NOMO-1 (cell line): ENCODE results near the gene HOXA13.

Experiments used
- DNase-seq, 2 experiments: peaks; one replicate each; lab custom pipeline; 2025; ENCODE audit not compliant: unreplicated experiment in 2 of 2; lab: John Stamatoyannopoulos, UW

HOXA13 gene

DNA sequence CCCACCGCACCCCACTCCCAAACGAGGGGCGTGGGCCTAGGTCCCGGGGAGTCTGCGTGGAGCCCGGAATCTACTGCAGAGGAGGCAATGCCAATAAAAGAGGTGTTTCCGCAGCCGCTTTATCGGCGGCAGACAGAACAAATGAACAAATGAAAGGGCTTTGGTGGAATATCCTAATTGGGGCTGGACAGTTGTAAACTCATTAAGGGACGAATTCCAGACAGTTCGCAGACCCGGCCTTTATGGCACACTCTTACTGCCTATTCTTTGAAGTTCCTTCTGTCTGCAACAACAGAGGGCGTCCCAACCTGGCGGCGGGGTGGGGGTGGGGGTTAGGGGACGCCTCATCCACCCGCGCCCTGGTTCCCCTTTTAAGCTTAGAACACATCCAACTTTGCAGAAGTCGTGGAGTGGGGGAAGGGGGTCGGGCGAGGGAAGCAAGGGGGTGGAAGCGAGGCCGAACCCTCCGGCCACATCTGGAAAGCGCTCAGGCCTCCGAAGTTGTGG is 38.6 kb downstream of the HOXA13 start:
- peak; percentile 69 to 89 for DNase-seq

DNA sequence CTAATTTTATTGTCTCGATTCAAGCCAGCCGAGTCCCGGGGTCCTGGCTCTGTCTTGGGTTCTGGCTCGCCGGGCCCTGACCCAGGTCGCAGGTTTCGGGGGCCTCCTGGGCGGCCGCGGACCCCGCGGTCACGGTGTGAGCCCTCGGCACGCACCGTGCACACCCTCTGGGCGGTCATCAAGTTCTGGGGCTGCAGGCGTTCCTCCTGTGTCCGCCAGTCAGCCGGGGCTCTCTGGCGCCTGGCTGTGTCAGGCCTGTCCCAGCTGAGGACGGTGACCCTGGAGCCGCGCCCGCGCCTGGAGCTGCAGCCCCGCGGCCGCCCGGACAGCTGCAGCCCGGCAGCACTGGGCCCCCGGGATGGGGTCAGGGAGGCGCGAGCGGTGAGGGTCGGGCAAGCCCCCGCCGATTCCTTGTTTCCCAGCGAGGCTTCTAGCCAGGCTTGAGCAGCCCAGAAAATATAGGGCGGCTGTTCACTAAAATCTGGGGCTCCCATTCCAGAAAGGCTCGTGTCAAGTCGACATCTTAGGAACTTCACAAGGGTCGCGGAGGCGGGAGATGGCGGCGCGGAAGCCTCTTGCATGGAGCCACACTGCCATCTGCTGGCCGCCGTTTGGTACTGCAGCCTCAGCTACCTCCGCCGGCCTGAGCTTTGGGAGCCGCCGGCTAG is 39.2 kb downstream of the HOXA13 start:
- DNase-seq = peak; percentile 84 to 86

DNA sequence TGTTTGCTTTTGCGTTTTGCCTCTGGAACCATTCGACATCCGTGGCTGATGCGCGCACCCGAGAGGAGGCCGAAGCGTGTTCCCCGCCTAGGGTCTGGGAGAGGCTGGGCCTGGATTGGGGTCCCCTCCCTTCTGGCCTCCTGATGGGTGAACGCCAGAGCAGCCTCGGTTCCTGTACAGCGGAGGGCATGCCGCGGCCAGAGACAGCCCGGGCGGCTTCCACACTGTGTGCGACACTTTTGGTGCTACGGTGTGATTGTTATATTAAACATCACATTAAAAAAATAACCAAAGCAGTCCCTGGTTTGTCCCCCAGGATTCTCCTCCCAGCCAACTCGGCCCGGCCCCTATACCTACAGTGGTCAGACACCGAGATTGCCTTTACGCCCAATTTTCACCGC is 39.7 kb downstream of the HOXA13 start:
- DNase-seq = peak in 1 of 2 experiments; percentile 69

DNA sequence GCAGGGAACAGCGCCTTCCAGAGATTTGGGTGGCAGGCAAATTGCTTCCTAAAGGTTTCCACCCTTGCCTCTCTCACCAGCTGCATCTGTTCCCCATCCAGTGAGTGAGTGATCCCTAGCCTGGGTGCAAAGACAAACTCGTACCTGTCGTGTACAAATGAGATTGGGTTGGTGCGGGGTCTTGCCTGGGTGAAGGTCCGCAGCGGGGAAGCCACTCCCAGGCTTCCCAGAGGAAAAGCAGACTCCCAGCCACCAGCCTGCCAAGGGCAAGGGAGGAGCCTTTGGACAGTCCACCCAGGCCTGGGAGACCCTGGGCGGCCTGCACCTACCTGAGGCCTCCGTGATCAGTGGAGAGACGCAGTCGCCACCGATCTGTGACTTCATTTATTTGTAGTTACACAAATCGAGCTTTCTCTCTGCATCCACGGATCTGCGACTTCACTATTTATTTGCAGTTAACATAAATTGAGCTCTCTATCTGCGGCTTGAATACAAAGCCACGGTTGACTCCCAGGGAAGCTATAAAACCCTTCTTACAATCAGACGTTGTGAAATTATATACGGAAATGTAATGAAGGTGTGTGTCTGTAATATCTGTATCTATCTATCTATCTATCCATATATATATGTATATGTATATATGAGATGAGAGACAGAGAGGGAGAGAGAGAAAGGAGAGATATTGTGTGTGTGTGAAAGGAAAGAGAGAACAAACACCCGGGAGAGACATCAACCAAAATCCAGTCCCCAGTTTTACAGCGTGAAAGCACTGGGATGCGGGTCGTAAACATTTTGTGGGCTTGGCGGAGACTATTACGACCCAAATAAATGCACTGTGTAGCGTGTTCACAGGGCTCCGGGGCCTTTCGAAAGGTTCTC is 40.4 kb downstream of the HOXA13 start:
- peak in 1 of 2 experiments; percentile 69 for DNase-seq

DNA sequence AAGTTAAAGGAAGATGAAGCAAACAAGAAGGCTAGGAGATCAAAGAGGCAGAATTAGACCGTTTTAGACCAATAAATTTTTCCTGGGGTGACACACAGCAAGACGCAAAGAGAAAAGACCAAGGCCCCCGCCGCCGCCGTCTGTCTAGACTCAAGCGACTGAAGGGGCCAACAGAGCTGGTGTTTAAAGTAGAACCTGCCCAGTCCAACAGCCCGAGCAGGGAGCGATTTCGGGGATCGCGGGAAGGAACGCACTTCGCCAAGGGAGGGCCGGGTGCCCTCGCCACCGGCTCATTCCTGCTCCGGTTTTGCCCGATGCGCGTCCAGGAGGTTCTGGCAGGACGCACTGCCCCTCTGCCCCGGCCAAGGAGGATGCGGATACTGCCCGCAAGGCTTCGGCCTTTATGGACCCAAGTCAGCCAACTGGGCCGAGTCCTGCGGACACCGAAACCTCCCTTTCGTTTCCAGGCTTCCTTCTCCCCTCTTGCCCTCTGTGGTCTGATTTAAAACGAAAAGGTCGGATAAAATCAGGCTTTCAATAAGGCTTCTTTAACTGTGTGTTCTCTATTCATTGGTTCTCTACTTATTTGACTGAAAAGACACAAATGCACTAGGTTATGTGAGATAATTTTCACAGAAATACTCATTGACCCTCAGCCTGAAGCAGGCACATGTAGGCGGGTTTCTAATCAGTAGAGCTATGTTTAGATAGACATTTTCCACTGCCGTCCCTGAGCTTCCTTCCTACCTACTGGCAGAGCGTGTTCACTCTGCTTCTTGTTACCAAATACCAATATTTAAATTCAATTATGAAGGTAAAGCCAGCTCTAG is 41.2 kb downstream of the HOXA13 start:
- peak in 1 of 2 experiments; percentile 40 for DNase-seq

DNA sequence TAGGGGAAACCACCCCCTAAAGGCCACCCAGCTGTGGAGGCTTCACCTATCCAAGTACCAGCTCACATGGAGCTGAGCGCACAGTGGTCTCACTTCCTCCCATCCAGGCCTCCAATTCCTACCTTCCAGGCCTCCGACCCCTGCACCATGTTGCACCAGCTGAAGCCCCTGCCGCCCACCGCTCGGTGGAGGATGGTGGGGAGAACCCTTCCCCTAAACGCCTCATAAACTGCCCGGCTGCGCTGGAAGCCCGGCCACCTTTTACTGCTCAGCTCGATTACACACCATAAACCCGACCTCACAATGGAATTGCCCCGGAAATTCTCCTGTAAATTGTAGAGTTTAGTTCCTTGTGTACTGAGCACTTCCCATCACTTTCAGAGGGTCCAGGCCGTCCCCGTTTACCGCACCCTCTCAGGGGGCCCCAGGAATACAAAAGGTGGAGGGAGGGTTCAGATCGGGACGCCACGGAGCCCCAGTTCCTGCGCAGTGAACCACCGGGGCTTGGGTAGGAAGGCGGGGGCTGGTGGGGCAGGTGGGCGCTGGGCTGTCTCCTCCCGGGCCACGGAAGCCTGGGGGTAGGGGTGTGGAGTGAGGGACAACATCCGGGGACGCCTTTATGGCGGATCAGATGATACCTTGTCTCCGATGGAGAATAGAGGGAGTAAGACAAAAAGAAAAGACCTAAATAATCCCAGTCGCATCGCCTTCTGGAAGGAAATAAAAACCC is 42.0 kb downstream of the HOXA13 start:
- peak in 1 of 2 experiments; percentile 47 for DNase-seq

DNA sequence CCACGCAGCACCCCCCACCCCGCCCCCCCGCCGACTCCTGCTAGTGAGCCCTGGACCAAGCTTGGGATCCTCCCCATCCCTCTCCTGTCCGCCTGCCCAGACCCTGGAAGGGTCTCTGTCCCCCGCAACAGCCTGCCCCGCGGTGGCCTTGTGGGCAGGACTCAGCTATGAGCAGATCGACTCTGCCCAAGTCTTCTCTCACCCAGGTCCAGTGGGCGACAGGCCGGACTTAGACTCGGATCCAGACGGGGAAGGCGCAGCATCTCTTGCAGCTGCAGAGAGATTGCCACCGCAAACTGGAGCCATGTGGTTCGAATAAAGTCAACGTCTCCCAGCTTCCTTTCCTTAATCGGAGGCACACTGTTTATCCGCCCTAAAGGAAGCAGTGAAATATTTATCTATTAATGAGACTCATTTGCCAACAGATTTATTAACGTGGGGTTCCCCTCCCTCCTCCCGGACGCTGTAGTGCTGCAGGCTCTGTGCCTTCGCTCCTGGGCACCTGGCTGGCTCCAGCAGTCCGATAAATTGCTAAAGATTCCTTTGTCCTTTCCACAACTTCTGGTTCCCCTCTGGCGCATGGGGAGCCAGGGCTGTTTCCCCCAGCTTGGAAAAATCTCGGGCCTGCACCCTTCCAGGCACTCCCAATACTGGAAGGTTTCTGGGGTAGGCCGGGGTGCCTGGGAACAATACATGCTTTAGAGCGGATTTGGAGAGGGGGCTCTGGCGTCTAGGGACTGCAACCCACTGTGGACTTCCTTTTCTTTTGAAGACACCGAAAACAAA is 42.8 kb downstream of the HOXA13 start:
- DNase-seq = no peak

DNA sequence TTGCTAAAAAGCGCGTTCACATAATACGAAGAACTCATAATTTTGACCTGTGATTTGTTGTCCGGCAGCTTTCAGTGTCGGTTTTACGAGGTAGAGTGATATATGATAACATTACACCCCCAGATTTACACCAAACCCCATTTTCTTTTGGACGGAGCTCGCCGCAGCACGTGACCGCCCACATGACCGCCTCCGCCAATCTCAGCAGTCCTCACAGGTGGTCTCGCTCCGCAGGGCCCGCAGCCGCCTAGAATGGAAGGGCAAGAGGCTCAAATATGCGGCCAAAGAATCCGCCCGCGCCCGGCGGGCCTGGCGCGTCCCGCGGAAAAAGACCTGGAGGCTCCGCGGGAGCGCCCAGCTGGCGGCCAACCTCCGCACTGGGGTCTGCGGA is 43.4 kb downstream of the HOXA13 start, which contains the start of gene HOXA7:
HOXA7 (minus strand) TSS at position 168 of the 391 bp plus-strand sequence; CDS start at position 38, 130 bp downstream.
- DNase-seq = peak; percentile 75 to 86

DNA sequence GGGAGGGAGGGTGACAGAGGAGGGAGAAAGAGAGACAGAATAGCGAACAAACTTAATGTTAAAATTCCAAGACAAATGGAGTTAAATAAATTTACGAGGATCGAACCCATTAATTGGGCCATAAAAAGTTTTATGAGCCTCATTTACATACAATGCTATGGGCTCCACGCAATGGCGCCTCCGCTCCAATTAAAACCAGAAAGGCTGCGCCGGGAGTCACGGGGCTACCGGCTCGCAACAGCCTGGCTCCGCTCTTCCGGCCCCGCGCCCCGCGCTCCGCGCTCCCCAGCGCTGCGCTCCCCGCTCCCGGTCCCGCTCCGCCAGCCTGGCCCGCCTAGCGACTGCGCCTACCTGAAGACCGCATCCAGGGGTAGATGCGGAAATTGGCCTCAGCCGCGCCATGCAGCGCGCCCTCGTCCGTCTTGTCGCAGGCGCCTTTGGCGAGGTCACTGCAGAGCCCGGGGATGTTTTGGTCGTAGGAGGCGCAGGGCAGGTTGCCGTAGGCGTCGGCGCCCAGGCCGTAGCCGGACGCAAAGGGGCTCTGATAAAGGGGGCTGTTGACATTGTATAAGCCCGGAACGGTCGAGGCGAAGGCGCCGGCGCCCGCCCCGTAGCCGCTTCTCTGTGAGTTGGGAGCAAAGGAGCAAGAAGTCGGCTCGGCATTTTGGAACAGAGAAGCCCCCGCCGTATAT is 43.9 kb downstream of the HOXA13 start:
- DNase-seq = peak in 1 of 2 experiments; percentile 35

DNA sequence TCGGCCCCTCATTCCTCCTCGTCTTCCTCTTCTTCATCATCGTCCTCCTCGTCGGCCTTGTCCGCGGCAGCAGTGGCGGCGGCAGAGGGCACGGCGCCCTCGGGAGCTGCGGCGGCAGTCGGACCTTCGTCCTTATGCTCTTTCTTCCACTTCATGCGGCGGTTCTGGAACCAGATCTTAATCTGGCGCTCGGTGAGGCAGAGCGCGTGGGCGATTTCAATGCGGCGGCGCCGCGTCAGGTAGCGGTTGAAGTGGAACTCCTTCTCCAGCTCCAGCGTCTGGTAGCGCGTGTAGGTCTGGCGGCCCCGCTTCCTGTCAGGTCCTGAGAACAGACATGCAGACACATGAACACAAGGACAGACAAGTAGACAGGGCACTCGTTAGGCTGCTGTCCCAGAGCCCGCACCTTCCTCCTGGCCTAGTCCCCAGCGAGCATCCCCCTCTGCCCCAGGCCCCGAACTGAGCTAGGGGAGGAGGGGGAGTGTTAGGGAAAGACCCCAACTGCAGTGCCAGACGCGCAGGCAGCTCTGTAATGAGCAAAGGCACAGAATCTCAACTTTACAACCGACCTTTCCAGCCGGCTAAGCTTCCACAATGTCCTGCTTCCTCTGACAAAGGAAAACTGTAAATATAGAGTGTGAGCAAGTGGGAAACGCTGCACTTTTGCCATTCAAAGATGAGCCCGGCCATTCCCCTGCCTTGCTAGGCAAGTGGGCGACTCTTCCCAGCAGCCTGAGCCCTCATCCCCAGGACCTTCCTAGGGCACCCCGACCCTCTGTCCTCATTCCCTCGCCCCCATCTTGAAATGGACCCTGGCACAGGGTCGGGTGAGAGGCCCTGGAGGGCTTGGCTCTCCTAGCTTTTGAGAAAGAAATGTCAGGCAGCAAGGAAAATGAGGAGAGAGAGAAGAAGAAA is 44.7 kb downstream of the HOXA13 start:
- DNase-seq = no peak

DNA sequence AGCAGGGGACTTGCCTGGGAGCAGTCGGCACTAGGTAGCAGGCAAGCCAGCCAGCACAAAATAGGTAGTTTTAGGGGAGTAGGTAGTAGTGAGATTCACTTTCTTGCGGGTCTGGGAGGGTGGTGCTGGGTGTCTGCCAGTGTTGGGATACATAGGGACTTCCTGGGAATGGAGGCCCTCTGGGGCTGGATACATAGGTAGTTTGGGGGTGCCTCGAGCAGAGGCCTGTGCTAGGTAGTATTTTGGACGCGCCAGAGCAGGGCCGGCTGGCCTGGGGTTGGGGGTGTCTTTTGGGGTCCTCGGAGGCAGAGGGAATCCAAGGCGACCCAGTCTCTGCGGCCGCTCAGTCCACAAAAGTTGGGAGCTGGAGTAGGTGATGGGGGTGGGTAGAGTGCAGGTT is 45.5 kb downstream of the HOXA13 start:
- DNase-seq = no peak

DNA sequence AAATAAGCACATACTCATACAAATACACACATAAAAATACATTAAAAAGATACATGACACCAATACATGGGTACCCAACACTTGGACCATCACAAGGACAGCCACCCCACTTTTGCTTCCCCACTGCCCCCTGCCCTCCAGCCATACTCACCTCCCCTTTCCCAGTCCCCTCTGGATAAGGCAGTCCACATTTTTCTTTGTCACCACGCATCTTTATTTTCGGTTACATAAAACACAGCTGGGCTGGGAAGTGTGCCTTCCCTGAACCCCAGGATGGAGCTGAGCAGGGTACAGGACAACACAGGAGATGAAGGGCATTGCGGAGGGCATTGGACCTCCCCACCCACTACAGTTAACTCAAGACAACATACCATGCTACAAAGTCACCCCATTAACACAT is 46.4 kb downstream of the HOXA13 start:
- DNase-seq = no peak

DNA sequence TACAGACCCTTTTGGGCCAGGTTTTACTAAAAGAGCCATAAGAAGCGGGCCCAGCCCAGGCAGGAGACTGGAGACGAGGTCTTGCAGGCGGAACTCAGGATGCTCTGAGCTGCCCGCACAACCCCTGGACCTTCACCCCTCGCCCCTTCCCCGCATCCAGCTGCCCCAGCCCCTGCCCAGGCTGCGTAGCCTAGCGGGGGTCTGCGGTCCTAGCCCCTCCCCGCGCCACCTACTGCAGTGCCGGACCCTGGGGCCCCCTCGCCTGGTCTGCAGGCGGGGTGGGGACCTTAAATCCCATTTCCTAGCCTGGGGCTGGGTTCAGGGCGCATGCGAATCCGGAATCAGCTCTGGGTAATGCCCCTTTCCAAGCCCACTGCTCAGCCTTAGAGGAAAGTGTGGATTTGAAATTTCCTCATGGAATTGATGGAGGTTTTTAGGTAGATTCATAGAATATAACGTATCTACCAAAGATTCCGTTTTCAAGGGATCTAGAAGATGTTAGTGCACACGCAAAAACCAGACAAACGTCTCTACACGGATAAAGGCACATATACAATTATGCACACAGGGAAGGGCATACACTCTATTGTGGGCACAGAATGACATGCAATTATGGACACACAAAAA is 47.0 kb downstream of the HOXA13 start:
- no peak for DNase-seq

DNA sequence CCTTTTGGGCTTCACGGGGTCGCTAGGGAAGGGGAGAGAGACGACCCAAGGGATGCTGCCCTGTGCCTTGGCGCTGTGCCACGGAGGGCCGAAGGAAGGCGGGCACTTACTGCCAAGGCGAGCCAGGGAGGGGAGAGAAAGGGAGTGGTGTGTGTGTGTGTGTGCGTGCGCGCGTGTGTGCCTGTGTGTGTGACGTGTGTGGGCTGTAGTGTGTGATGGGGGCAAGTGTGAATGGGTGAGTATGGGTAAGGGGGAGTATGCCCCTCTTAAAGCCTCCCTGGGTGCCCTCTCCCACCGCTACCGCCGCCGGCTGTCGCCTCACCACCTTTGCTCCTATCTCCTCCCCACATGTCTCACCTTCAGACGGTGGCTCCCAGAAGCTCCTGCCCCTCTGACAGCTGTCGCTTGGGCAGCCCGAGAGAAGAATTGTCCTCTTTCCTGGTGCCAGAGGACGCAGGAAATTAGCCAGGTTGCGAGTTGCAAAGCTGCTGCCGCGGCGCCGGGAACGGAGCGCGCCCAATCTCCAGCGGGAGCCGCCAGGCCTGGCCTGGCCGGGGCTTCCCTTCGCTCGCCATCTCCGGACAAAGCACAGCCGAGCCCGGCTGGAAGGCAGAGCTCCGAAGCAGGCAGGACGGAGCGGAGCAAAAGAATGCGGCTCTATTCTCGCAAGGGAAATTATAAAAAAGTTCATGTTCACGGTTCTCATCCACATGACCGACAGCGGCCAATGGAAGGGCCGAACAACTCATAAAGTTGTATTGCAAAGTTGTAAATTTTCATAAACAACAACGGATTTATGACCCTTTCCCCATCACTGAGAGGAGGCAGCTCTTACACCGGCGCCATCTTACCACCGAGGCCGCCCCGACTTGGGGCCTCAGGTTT is 47.7 kb downstream of the HOXA13 start, which contains the start of gene HOXA3:
HOXA3 (minus strand) TSS at position 653 of the 885 bp plus-strand sequence. CDS start 41,943 bp downstream, outside the sequence.
- DNase-seq = peak; percentile 83 to 84

DNA sequence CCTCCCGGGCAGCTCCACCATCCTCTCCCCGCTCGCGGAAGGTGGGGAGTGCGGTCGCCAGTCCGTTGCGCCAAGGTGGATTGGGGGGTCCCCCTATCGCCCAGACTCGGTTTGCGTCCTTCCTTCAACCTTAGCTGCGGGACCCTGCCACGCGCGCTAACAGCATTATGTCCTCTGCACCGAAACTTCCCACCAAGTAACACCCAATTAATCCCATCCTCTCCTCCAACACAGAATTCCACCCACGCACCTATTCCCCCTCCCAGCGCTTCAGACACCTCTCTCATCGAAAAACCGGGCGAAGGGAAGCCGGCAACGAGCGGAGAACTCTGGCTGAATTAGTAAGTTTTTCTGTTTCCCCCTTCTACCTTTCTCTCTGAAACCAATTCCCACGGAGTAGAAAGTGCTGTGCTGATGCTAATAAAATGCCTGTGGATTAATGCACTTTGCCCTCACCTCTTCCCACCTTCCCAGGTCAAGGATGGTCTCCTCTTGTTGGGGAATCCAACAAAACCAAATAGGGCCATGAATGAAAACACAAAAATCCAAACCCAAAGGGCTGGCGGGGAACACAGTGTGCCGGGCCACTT is 48.5 kb downstream of the HOXA13 start:
- no peak for DNase-seq
